Liver (tissue), 3 donors: ENCODE results near the gene TBC1D20.

Experiments
- ATF3 ChIP-seq: IDR thresholded peaks from 2 replicates; pipeline ENCODE4 v1.6.1; 2016; ENCODE audit warnings: antibody characterized with exemption
- CTCF ChIP-seq: fragments of 150-350 bp; IDR thresholded peaks from 2 replicates; pipeline ENCODE4 v1.5.1; 2017; ENCODE audit warnings: improper control_type of control experiment, low read depth, low read length; ENCODE audit not compliant: missing input control
- GABPA ChIP-seq, 2 donors: IDR thresholded peaks in 1 of 2; conservative IDR thresholded peaks in 1 of 2; 2 replicates each; pipeline ENCODE4 v1.6.1; 2016; ENCODE audit warnings: antibody characterized with exemption in 2 of 2, mild to moderate bottlenecking in 1 of 2, moderate library complexity in 1 of 2
- MAX ChIP-seq: IDR thresholded peaks from 2 replicates; pipeline ENCODE4 v1.6.1; 2016; ENCODE audit warnings: antibody characterized with exemption
- RAD21 ChIP-seq, 2 donors: IDR thresholded peaks; 2 replicates each; pipeline ENCODE4 v1.6.1; 2016; ENCODE audit warnings: antibody characterized with exemption in 2 of 2, mild to moderate bottlenecking in 2 of 2
- SP1 ChIP-seq: IDR thresholded peaks from 2 replicates; pipeline ENCODE4 v1.6.1; 2018; ENCODE audit warnings: antibody characterized with exemption, mild to moderate bottlenecking
- TAF1 ChIP-seq: conservative IDR thresholded peaks from 2 replicates; pipeline ENCODE4 v1.6.1; 2016; ENCODE audit warnings: antibody characterized with exemption, mild to moderate bottlenecking
- YY1 ChIP-seq: IDR thresholded peaks from 2 replicates; pipeline ENCODE4 v1.6.1; 2016; ENCODE audit warnings: antibody characterized with exemption, mild to moderate bottlenecking
- donor health status: healthy.
- donor health status: healthy.

GRCh38 chr20:481167-481566 is 18.8 kb upstream of the TBC1D20 start:
- no peak for TF ChIP-seq CTCF
- TF ChIP-seq GABPA (IDR thresholded peaks at IDR 0.05 in 1 of 2, conservative IDR thresholded peaks at IDR 0.05 in 1 of 2) = no peak
- TF ChIP-seq MAX = no peak
- no peak for TF ChIP-seq TAF1
- TF ChIP-seq SP1 = no peak
- no peak for TF ChIP-seq ATF3
- TF ChIP-seq RAD21 (IDR thresholded peaks at IDR 0.05) = no peak
- no peak for TF ChIP-seq YY1
